HepG2 (cell line): ENCODE results near the gene SCAANT1.

Experiments
- MAFF ChIP-seq: IDR thresholded peaks from 2 replicates; pipeline ENCODE4 v1.6.1; 2011; ENCODE audit warnings: low read depth, low read length, improper control_type of control experiment
- NR2C2 ChIP-seq: sonication (generic); formaldehyde crosslinking; IDR thresholded peaks from 2 replicates; pipeline ENCODE4 v1.4.0; 2020; ENCODE audit warnings: missing genetic modification reagents, mild to moderate bottlenecking, moderate library complexity, borderline replicate concordance
- POLR2AphosphoS2 ChIP-seq: IDR thresholded peaks from 2 replicates; pipeline ENCODE4 v1.6.1; 2011; ENCODE audit warnings: low read depth, low read length, improper control_type of control experiment
- RAD21 ChIP-seq: fragments of 450-650 bp; formaldehyde crosslinking; IDR thresholded peaks from 2 replicates; pipeline ENCODE4 v1.5.0; 2020; ENCODE audit warnings: mild to moderate bottlenecking
- RNF2 ChIP-seq: fragments of 450-650 bp; conservative IDR thresholded peaks from 2 replicates; pipeline ENCODE4 v1.6.1; 2016; ENCODE audit warnings: low read depth
- ZNF24 ChIP-seq: fragments of 450-650 bp; IDR thresholded peaks from 2 replicates; pipeline ENCODE4 v1.6.1; 2017; ENCODE audit warnings: antibody characterized with exemption, mild to moderate bottlenecking
- ZNF589 ChIP-seq: sonication (generic); formaldehyde crosslinking; conservative IDR thresholded peaks from 2 replicates; pipeline ENCODE4 v1.8.0; 2022; ENCODE audit warnings: mild to moderate bottlenecking, moderate library complexity, missing genetic modification reagents
- ZNF747 ChIP-seq: sonication (generic); formaldehyde crosslinking; IDR thresholded peaks from 2 replicates; pipeline ENCODE4 v1.8.1; 2023; ENCODE audit warnings: missing genetic modification reagents, mild to moderate bottlenecking, borderline replicate concordance
- ZSCAN25 ChIP-seq: sonication (generic); formaldehyde crosslinking; IDR thresholded peaks from 2 replicates; pipeline ENCODE4 v1.8.0; 2022; ENCODE audit warnings: mild to moderate bottlenecking, missing genetic modification reagents
- TF ChIP-seq, protein P1 (sequence below): sonication (generic); formaldehyde crosslinking; IDR thresholded peaks from 2 replicates; pipeline ENCODE4 v1.5.0; 2020; ENCODE audit warnings: mild to moderate bottlenecking, missing genetic modification reagents, moderate library complexity
- TF ChIP-seq, protein P2 (sequence below): conservative IDR thresholded peaks from 2 replicates; pipeline ENCODE4 v1.6.1; 2018; ENCODE audit warnings: missing genetic modification reagents

DNA sequence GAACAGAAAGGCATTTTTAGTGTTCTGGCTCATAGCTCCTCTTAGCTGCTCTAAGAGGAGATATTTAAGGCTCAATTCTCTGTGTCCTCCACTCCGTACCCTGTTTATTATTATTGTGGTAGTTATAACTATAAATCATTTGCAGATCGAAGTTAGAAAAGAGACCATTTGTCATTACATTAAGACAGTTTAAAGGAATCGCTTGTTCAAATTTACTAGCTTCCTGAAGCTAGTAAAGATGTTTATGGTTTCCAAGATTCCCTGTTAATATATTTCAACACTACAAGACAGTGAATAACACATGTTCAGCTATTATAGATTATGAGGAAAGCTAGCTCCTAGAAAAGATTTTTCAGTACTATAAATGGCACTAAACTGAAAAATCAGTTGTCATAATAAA lies 35.9 kb downstream of the SCAANT1 start:
- no peak for TF ChIP-seq ZNF24
- TF ChIP-seq RNF2 = no peak
- no peak for TF ChIP-seq ZNF747 (CRISPR knock-in tag)
- TF ChIP-seq, protein P1, sequence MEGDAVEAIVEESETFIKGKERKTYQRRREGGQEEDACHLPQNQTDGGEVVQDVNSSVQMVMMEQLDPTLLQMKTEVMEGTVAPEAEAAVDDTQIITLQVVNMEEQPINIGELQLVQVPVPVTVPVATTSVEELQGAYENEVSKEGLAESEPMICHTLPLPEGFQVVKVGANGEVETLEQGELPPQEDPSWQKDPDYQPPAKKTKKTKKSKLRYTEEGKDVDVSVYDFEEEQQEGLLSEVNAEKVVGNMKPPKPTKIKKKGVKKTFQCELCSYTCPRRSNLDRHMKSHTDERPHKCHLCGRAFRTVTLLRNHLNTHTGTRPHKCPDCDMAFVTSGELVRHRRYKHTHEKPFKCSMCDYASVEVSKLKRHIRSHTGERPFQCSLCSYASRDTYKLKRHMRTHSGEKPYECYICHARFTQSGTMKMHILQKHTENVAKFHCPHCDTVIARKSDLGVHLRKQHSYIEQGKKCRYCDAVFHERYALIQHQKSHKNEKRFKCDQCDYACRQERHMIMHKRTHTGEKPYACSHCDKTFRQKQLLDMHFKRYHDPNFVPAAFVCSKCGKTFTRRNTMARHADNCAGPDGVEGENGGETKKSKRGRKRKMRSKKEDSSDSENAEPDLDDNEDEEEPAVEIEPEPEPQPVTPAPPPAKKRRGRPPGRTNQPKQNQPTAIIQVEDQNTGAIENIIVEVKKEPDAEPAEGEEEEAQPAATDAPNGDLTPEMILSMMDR (CRISPR knock-in tag) = no peak
- TF ChIP-seq RAD21 (CRISPR knock-in tag) = no peak
- no peak for TF ChIP-seq POLR2AphosphoS2
- TF ChIP-seq ZSCAN25 = no peak
- no peak for TF ChIP-seq MAFF
- no peak for TF ChIP-seq ZNF589 (CRISPR knock-in tag)
- no peak for TF ChIP-seq NR2C2 (CRISPR knock-in tag)
- TF ChIP-seq, protein P2, sequence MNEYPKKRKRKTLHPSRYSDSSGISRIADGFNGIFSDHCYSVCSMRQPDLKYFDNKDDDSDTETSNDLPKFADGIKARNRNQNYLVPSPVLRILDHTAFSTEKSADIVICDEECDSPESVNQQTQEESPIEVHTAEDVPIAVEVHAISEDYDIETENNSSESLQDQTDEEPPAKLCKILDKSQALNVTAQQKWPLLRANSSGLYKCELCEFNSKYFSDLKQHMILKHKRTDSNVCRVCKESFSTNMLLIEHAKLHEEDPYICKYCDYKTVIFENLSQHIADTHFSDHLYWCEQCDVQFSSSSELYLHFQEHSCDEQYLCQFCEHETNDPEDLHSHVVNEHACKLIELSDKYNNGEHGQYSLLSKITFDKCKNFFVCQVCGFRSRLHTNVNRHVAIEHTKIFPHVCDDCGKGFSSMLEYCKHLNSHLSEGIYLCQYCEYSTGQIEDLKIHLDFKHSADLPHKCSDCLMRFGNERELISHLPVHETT (CRISPR knock-in tag) = no peak
